ENCODE results near the gene LGALS9B.
"Not testable (repeated sequence)": the region's sequence is repeated elsewhere in the genome, so short reads cannot be mapped to it uniquely, and the experiment has no call there.

LGALS9B gene

DNA sequence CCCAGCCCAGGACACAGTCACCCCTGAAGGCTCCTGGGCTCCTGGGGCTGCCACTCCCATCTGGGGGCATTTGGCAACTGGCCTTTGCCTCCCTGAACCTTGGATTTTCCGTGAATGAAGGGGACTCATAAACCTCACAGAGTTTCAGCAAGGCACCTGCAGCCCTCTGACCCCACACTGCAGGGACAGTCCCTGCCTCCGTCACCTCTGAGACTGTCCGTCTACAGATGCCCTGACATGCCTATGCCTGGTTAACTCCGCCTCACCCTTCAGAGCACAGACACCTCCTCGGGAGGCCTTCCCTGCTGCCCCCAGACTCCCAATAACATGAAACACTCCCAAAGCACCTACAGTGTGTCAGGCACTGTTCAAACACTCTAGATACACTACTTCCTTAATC, 786 bp downstream of the LGALS9B start:
- not testable (repeated sequence) for DNase-seq

DNA sequence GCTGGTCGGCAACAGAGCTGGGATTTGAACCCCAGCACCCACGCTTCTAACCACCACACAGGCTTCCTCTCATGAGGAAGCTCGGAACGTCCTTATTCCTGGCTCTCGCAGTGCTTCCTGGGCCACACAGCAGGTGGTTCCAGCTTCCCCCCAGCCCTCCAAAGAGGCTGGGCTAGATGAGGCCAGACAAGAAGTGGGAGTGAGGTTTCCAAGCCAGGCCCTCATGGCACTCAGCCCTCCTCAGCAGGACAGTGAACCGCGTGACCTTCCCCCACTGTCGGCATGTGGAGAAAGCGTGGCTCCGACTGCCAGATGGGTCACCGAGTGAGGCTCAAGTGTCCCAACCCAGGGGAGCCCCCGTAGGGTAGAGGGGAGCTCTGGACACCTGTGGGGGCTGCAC, 1.8 kb downstream of the LGALS9B start:
- DNase-seq: not testable (repeated sequence)

DNA sequence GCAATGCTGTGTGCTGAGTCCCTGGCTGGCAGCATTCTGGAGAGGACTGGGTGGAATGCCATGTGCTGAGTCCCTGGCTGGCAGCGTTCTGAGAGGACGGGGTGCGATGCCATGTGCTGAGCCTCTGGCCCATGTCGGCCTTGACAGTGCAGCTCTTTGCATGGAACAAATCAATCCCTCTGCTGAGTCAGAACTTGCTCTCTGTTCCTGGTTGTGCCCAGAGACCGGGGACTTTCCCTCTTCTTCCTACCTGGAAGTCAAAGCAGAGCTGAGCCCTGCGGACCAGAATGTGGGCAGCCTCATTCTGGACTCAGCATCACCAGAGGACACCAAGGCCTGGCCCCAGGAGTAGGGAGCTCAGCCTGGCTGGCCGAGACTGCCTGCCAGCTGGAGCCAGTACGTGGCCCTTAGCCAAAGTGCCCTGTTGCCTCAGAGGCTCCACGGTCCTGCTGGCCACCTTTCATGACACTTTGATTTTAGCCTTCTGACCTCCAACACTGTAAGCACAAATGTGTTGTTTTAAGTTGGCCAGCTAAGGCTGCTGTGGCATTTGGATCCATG, 2.4 kb downstream of the LGALS9B start:
- DNase-seq: not testable (repeated sequence)

DNA sequence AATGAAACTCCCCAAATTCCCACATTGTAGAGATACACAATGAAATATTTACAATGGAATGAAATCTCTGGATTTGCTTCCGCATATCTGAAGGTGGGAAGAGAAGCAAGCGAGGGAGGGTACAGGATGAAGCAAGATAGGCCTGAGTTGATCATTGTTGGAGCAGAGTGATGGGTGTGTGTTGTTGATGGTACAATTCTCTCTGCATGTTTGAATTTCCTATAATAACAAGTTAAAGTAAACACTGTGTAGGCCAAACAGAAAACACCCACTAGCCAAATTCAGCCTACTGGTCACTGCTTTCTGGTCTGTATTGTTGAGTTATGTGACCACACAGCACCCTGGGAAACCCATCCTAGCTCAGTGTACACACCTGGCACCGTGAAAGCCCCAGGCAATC, 5.2 kb downstream of the LGALS9B start:
- DNase-seq: not testable (repeated sequence)

DNA sequence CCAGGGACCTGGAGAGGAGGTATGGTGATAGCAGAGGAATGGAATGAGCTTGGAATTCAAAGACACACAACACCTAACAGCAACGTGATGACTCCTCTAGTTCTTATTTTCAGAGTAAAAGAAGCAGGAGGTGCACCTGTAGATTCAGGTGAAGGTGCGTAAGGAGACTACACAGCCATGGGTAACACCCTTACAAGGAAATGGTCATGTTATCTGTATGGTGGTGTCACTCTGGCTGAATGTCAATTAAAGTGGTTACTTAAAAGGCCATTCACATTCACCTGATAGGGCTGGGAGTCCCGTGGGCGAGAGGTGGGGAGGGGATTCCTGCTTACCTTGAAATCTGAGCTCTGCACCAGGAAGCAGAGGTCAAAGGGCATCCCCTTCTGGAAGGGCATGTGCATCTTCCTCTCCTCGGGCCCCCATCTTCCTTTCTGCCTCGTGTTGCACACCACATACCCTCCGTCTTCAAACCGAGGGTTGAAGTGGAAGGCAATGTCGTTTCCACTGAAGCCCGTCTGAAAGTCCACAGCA, 9.4 kb downstream of the LGALS9B start:
- DNase-seq: not testable (repeated sequence)

DNA sequence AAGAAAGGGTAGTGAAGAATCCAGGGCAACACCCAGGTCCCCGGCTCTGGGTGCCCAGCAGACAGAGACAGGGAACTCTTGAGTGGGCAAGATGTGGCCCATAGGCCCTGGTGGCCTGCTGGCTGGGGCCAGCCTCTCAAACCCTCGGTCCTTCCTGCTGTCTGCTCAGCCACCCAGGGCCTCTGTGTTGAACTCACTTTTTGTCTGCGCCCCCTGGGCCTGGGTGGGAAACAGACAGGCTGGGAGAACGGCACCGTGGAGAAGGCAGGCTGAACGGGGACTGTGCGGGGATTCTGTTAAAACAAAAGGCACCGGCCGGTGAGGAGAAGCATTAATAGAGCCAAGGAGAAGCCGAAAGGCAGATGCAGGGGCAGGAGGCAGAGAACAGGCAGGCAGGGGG, 12.2 kb downstream of the LGALS9B start:
- not testable (repeated sequence) for DNase-seq

DNA sequence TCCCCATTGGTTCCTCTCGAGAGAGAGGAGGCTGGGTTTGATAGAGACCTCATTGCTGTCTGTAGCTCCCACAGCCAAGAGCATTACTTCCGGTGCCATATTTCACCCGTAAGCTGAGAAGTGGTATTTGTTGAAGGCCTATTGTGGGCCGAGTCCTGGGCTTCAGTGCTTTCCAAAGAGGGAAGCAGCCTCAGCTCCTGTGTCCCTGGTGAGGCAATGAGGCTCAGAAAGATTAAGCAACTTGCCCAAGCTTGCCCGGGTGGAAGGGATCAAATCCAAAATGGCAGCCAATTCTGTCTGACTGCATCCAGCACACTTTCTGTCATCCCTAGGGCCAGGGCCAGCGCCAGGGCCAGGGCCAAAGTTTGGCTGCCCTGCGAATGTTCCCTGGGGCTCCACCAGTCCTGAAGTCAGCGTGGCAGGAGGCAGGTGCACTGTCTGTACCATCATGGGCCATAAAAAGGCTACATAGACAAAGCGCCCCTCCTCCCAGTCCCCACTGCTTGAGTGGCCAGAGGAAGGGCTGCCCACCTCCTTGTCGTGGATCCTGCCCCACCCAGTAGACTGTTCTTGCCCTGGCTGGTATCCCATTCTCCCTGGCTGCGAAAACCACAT, 13.4 kb downstream of the LGALS9B start:
- not testable (repeated sequence) for DNase-seq

DNA sequence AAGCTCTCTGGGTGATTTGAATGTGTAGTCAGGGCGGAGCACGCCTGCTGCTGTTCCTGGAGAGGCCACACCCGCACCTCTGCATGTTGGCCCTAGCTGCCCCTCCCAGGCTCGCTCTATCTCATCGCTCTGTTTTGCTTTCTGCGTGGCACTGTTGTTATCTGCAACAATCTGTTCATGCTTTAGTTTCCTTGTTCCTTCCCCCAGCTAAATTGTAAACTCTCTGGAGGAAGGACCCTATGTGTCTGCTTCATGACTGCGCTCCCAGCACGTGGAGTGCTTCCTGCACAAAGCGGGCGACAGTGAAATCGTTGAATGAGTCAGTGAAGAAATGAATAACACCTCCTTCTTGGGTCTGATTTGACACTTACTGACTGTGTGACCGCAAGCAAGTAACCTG, 16.5 kb downstream of the LGALS9B start:
- DNase-seq: peak in 1 of 2 donors; percentile 0

DNA sequence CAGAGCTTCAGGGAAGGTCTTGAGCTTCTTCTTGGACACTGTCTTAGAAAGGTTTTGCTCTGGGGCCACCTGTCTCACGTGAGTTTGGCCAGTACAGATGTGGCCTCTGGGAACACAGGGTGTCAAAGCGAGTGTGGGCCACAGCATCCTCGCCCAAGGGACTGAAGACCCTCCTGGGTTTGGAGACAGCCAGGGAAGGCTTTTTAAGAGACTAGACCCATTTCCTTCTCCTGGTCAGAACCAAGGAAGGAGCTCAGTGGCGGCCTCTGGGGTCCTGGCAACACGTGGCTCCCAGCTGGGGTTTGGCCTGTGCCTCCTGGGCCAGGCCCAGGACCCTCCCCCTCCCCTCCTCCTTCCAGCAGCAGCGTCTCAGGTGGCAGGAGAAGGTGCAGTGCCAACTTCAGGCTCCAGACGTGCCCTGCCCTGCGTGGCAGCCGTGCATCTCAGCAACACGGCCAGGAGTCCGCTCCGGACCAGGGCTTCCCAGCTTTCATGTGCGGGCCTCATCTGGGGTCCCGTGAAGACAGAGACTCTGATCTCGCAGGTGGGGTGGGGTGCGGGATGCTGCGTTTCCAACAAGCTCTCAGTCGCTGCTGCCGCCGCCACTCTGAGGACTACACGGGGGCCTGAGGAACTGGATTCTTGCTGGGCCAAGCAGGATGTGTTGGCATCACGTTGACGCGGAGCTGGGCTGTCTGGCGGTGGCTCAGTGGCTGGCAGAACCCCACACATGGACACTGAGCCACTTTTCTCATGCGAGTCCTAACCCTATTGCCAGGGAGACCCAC, 19.6 kb downstream of the LGALS9B start:
- DNase-seq: not testable (repeated sequence)

DNA sequence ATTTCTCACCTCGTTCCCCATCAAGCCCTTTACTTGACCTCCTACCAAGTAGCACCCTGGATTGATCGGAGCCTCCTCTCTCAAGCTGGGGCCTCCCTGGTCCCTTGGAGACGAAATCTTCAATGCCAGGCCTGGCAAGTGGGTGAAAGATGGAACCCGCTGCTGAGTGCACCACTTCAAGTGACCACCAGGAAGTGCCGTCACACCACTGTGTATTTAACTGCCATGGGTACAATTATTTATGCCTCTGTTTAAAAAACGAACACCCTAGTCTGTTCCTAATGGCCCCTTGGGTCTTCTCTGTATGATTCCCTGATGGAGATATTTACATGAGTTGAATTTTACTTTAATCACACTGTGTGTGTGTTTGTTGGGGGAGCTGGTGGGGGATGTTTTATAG, 20.4 kb downstream of the LGALS9B start:
- not testable (repeated sequence) for DNase-seq

DNA sequence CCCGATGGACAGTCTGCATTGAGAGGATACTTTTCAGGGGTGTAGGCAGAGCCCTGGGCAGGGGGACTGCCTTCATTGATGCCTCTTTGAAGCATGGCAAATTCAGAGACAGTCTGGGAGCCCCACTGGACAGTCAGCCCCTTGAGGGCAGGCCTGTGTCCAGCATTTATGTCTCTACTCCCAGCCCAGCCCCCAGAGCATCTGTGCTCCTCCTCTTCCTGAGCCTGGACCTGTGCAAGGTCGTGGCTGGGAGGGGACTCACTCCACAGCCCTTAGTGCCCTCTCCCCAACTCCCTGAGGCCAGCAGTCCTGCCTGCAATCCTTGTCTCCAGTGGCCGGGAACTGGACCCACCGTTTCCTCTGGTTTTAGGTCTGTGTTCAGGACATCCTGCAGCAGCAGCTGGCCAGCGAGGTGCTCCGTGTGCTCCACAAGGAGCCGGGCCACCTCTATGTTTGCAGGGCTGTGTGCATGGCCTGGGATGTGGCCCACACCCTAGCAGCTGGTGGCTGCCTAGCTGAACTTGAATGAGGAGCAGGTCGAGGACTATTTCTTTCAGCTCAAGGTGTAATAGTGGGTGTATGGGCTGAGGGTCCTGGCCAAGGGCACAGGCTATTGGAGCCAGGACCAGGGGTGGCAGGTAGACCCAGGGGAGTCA, 22.6 kb downstream of the LGALS9B start:
- DNase-seq: not testable (repeated sequence)

DNA sequence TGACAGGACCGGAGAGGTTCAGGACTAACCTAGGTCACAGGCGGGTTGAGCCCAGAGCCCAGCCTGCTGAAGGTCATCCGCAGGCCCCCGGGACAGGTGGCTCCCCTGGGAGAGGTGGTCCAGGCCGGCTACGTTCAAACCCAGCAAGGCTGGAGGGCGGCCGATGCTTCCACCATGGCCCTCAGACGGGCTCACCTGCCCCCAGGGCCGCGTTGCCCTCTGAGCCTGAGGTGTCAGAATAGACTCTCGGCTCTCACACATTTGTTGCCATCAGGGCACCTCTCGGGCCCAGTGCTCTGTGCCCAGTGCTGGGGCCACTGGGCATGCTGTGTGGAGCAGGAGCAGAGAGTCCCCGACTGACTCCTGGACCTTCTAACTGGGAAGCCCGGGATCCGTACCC, 23.2 kb downstream of the LGALS9B start:
- DNase-seq: not testable (repeated sequence)

DNA sequence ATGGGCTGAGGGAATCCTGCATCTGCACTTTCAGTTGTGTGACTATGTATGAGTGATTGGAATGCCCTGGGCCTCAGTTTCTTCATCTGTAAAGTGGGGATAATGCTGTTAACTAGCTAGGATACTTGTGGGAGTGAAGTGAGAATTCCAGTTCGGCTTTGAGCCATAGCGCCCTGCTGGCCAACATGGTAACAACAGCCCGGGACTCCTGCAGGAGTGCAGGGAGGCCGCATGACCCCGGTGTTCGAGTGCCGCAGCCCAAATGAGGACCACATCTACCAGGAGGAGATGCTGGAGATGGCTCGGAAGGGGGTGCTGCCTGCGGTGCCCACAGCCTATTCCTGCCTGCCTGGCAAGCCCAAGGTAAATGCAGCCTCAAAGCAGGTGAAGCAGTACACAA, 23.7 kb downstream of the LGALS9B start:
- DNase-seq: not testable (repeated sequence)

DNA sequence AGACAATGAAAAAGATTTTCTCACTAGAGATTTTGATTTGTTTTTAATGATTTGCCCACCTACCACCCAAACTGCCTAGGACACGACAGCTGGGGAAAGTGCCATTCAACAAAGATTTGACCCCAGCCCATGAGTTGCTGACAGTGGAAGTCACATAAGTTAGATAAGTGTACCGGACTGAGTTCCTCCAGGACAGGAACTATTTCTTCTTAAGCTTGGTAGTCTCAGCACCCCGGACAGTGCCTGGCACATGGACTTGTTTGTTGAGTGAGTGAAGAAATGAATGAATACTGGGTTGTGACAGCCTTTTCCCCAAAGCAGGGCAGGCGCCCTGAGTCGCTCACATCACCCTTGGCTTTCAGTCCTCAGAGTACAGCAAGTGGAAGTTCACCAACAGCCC, 26.7 kb downstream of the LGALS9B start:
- not testable (repeated sequence) for DNase-seq

DNA sequence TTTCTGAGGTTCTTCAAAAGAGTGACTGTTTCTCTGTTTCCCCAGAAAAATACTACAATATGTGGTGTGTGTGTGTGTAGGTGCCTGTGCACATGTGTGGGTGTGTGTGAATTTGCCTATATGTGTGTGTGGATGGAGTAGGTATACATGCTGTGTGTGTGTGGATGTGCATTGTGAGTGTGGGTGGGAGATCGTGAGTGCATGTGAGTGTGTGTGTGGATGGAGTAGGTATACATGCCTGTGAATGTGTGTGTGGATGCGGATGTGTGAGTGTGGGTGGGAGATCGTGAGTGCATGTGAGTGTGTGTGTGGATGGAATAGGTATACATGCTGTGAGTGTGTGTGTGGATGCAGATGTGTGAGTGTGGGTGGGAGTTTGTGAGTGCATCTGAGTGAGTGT, 32.2 kb downstream of the LGALS9B start:
- not testable (repeated sequence) for DNase-seq

DNA sequence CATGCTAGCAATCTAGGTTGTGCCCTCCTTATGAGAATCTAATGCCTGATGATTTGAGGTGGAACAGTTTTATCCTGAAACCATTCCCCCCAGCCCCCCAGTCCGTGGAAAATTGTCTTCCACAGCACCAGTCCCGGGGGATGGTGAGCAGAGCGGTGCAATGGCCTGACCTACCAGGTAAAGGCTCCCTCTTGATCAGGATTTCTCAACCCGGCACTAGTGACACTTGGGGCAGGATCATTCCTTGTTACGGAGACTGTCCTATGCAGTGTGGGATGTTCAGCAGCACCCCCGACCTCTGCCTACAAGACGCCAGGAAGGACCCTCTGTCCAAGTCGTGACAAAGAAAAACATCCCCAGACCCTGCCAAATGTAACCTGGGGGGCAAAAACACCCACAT, 34.0 kb downstream of the LGALS9B start:
- DNase-seq: not testable (repeated sequence)

DNA sequence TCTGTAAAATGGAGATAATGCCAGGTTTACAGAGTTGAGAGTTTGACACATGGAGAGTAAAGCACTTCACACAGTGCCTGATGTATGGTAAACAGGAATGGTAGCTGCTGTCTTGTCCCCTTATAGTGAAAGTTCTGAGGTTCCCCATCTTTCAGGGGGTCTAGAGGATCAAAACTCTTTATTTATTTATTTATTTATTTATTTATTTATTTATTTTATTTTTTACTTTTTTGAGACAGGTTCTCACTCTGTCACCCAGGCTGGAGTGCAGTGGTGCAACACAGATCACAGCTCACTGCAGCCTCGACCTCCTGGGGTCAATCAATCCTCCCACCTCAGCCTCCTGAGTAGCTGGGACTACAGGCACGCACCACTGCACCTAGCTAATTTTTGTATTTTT, 40.1 kb downstream of the LGALS9B start:
- DNase-seq: not testable (repeated sequence)

DNA sequence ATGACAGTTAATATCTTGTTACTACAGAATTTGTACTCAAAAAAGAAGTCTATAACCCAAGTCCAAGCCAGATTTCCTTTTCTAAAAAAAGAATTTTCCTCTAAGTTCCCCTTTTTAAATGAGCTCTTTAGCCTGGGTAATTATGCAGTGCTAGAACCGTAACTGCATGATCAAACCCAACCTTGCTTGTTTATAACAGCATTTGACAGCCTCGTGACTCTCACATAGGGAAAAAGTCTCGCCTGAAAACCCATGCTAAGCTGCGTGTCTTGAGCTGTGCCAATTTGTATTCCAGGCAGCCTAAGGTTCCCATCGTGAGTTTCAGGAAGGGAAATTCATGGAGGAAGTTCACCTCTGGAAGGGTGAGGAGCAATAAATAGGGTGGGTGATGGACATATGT, 44.5 kb downstream of the LGALS9B start:
- not testable (repeated sequence) for DNase-seq

DNA sequence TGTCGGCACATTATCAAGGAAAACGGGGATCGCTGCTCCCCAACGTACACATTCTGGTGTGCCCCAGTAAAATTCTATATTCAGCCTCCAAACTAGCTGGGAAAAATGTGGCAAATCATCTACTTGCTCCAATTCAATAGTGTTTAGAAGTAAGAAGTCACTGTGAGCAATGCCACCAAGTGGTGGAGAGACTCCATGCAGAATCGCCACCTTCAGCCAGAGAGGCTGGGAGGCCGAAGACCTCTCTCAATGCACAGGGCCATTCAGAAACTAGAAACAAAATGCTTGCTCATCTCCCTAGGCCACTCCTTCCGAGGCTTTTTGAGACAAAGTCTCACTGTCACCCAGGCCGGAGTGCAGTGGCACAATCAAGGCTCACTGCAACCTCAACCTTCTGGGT, 48.5 kb downstream of the LGALS9B start:
- not testable (repeated sequence) for DNase-seq

DNA sequence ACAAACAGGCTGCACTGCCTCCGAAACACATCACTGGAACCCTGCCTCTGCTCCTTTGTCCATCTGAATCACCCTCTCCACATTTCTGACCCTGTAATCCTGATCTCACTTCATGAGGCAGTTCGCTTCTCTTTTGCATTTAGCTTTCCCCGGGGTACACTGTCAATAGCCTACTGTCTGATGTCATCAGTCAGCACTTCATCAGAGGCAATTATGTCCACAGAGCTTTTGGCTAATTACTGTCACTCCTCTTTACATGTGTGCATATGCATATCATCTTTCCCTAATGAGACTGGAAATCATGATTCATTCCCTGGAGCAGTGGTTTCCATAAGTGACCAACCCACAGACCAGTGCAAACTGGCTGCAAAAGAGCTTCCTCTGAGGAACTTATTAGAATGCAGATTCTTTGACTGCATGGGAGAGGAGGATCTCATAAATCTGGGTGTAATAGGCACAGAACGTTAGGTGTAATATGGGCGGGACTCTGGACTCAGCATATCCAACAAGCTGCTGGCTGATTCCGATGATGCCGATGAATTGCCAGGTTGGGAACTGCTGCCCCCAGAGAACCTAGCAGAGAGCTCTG, 49.8 kb downstream of the LGALS9B start:
- not testable (repeated sequence) for DNase-seq

DNA sequence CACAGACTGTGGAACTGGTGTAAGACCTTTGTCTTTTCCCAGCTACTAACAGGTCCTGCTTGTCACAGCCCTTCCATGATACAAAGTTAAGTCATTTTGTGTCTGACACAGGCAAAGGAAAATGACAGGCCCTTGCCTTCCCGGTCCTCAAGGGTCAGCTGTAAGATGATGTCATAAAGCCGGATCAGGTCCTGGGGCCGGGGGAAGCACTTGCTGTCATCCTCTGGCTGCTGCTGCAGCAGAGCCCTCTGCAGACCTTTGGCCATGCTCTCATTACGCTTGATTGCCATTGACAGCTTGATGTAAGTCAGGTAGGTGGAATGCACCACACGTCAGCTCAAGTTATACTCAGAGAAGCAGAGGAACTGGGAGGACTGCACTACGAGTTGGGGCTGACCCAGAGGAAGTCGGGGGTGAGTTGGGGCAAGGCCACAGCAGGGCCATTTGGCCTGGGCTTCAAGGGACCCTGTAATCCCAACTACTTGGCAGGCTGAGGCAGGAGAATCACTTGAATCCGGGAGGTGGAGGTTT, 50.9 kb downstream of the LGALS9B start:
- not testable (repeated sequence) for DNase-seq

DNA sequence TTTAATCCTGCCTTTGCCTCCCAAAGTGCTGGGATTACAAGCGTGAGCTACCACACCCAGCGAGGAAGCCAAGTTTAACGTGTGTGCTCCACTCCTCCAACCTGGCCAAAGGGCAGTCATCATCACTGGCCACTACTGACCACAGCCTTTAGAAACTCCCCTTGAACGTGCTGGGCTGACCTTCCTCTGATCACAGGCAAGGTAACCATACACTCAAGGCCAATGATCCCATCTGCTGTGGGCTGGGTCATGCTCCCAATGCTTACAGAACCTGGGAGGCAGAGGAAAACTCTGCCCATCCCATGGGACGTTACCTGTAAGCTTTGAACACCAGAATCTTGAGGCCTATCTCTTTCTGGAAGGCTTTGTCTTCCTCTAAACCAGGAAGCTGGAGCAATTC, 51.9 kb downstream of the LGALS9B start:
- not testable (repeated sequence) for DNase-seq
